HG03103 (cell line): ENCODE data around the gene TSHZ2.
"Not testable (repeated sequence)": the region's sequence is repeated elsewhere in the genome, so short reads cannot be mapped to it uniquely, and the experiment has no call there.

ENCODE experiments used
- ATAC-seq: cut with Tn5 transposase; IDR thresholded peaks from one replicate; pipeline ENCODE4 v1.9.1; 2021; ENCODE audit warnings: low read depth; ENCODE audit not compliant: unreplicated experiment

Gene TSHZ2

GRCh38 chr20:53466279-53466678, 494.1 kb downstream of the TSHZ2 start:
- ATAC-seq, result no peak

- no peak for ATAC-seq
These were observed 496.4 kb downstream of the TSHZ2 start for GRCh38 chr20:53468587-53468986.

GRCh38 chr20:53472859-53473258, 500.7 kb downstream of the TSHZ2 start:
- ATAC-seq, result not testable (repeated sequence)

- ATAC-seq, result no peak
These were observed 508.8 kb downstream of the TSHZ2 start for GRCh38 chr20:53480913-53481312.

- no peak for ATAC-seq
These were observed 515.5 kb downstream of the TSHZ2 start for GRCh38 chr20:53487461-53488200.

GRCh38 chr20:53488775-53489272, 516.7 kb downstream of the TSHZ2 start:
- no peak for ATAC-seq

- no peak for ATAC-seq
These were observed 517.4 kb downstream of the TSHZ2 start for GRCh38 chr20:53489528-53489927.

- ATAC-seq, result no peak
These were observed 518.5 kb downstream of the TSHZ2 start for GRCh38 chr20:53490620-53491019.

- no peak for ATAC-seq
These were observed 519.3 kb downstream of the TSHZ2 start for GRCh38 chr20:53491462-53491861.

- no peak for ATAC-seq
These were observed 520.1 kb downstream of the TSHZ2 start for GRCh38 chr20:53492212-53492611.

GRCh38 chr20:53493311-53493857, 521.2 kb downstream of the TSHZ2 start:
- ATAC-seq, result no peak

GRCh38 chr20:53494753-53495152, 522.6 kb downstream of the TSHZ2 start:
- ATAC-seq, result no peak

GRCh38 chr20:53495398-53496092, 523.4 kb downstream of the TSHZ2 start:
- ATAC-seq, result no peak

- no peak for ATAC-seq
These were observed 525.1 kb downstream of the TSHZ2 start for GRCh38 chr20:53497246-53497645.

GRCh38 chr20:53498341-53498740, 526.2 kb downstream of the TSHZ2 start:
- no peak for ATAC-seq

GRCh38 chr20:53500651-53501050, 528.5 kb downstream of the TSHZ2 start:
- ATAC-seq, result no peak

GRCh38 chr20:53502820-53503219, 530.7 kb downstream of the TSHZ2 start:
- ATAC-seq, result no peak

- no peak for ATAC-seq
These were observed 531.4 kb downstream of the TSHZ2 start for GRCh38 chr20:53503517-53503919.

GRCh38 chr20:53504106-53504505, 531.9 kb downstream of the TSHZ2 start:
- ATAC-seq, result not testable (repeated sequence)

- no peak for ATAC-seq
These were observed 538.1 kb downstream of the TSHZ2 start for GRCh38 chr20:53510262-53510661.

GRCh38 chr20:53510704-53511103, 538.5 kb downstream of the TSHZ2 start:
- ATAC-seq, result no peak

- ATAC-seq, result no peak
These were observed 539.9 kb downstream of the TSHZ2 start for GRCh38 chr20:53512076-53512475.
